HEK293 (cell line): ENCODE data around the gene IRS2.

ENCODE experiments used
- CTCF ChIA-PET: fragments of 350-600 bp; formaldehyde crosslinking; extraction: SDS; loops from one replicate; lab custom pipeline; 2021; ENCODE audit warnings: antibody characterized with exemption; lab: Yijun Ruan, JAX
- POLR2A ChIA-PET: fragments of 300-600 bp; formaldehyde crosslinking; extraction: SDS; loops from one replicate; lab custom pipeline; 2020; ENCODE audit warnings: antibody characterized with exemption, inconsistent platforms; lab: Yijun Ruan, JAX
- H3K27ac ChIP-seq: fragments of 200-500 bp; sonication (Bioruptor generic); 2 replicates; pipeline ENCODE4 v1.5.1; 2014; ENCODE audit warnings: low read depth, low read length, control low read depth, inconsistent platforms; ENCODE audit errors: extremely low read depth
- H3K36me3 ChIP-seq, 2 experiments: fragments of 200-500 bp in 1 of 2; sonication (Bioruptor generic) in 1 of 2; 1 replicate in 1 of 2; 2 replicates in 1 of 2; pipeline ENCODE4 v1.5.1; 2014 to 2017; ENCODE audit warnings: inconsistent platforms in 2 of 2, low read length in 2 of 2; ENCODE audit not compliant: control insufficient read depth in 2 of 2, insufficient read depth in 1 of 2
- H3K4me1 ChIP-seq: fragments of 200-500 bp; sonication (Bioruptor generic); 2 replicates; pipeline ENCODE4 v1.5.1; 2014; ENCODE audit warnings: mild to moderate bottlenecking, low read length, inconsistent platforms; ENCODE audit not compliant: control insufficient read depth, insufficient read depth
- H3K4me3 ChIP-seq: 2 replicates; pipeline ENCODE4 v1.5.1; 2011; ENCODE audit warnings: low read depth, mild to moderate bottlenecking, control low read depth, low read length, moderate library complexity
- H3K9me3 ChIP-seq: fragments of 200-500 bp; sonication (Bioruptor generic); 2 replicates; pipeline ENCODE4 v1.5.1; 2014; ENCODE audit warnings: low read depth, low read length, inconsistent platforms; ENCODE audit not compliant: control insufficient read depth, insufficient read depth
- ELK4 ChIP-seq: IDR thresholded peaks from 2 replicates; pipeline ENCODE4 v1.6.1; 2011; ENCODE audit warnings: mild to moderate bottlenecking, low read depth, low read length, borderline replicate concordance
- GFI1B ChIP-seq: fragments of 450-650 bp; formaldehyde crosslinking; IDR thresholded peaks from 2 replicates; pipeline ENCODE4 v1.5.1; 2016; ENCODE audit warnings: missing biosample characterization, missing genetic modification characterization
- PATZ1 ChIP-seq: fragments of 450-650 bp; formaldehyde crosslinking; IDR thresholded peaks from 2 replicates; pipeline ENCODE4 v1.5.1; 2016; ENCODE audit warnings: missing biosample characterization, missing genetic modification characterization
- PBX3 ChIP-seq: sonication (generic); formaldehyde crosslinking; IDR thresholded peaks from 2 replicates; pipeline ENCODE4 v1.8.1; 2022; ENCODE audit warnings: mild to moderate bottlenecking, moderate library complexity, missing genetic modification reagents
- ZBTB1 ChIP-seq: fragments of 450-650 bp; formaldehyde crosslinking; IDR thresholded peaks from 2 replicates; pipeline ENCODE4 v1.5.1; 2016; ENCODE audit warnings: missing biosample characterization, missing genetic modification characterization
- ZBTB7A ChIP-seq: fragments of 450-650 bp; formaldehyde crosslinking; IDR thresholded peaks from 2 replicates; pipeline ENCODE4 v1.5.1; 2016; ENCODE audit warnings: low read depth, missing biosample characterization, missing genetic modification characterization
- ZBTB8A ChIP-seq: fragments of 450-650 bp; formaldehyde crosslinking; IDR thresholded peaks from 2 replicates; pipeline ENCODE4 v1.5.1; 2016; ENCODE audit warnings: missing biosample characterization, missing genetic modification characterization
- ZNF10 ChIP-seq: fragments of 450-650 bp; formaldehyde crosslinking; IDR thresholded peaks from 2 replicates; pipeline ENCODE4 v1.5.1; 2017; ENCODE audit warnings: missing biosample characterization, missing genetic modification characterization
- ZNF138 ChIP-seq: fragments of 450-650 bp; formaldehyde crosslinking; IDR thresholded peaks from 2 replicates; pipeline ENCODE4 v1.5.1; 2016; ENCODE audit warnings: missing biosample characterization, missing genetic modification characterization, borderline replicate concordance
- ZNF157 ChIP-seq: fragments of 450-650 bp; formaldehyde crosslinking; IDR thresholded peaks from 2 replicates; pipeline ENCODE4 v1.5.1; 2016; ENCODE audit warnings: missing biosample characterization, missing genetic modification characterization
- ZNF221 ChIP-seq: fragments of 450-650 bp; formaldehyde crosslinking; IDR thresholded peaks from 2 replicates; pipeline ENCODE4 v1.5.1; 2017; ENCODE audit warnings: missing biosample characterization, missing genetic modification characterization, borderline replicate concordance
- ZNF274 ChIP-seq, 2 experiments: fragments of 200-500 bp in 1 of 2; fragments of 450-650 bp in 1 of 2; sonication (Bioruptor generic) in 1 of 2; formaldehyde crosslinking in 1 of 2; IDR thresholded peaks; 2 replicates each; pipeline versions ENCODE4 v1.5.1 to v1.6.1; 2014 to 2016; ENCODE audit warnings: borderline replicate concordance in 1 of 2, inconsistent platforms in 1 of 2, low read length in 1 of 2, missing biosample characterization in 1 of 2, missing genetic modification characterization in 1 of 2
- ZNF423 ChIP-seq: fragments of 450-650 bp; formaldehyde crosslinking; IDR thresholded peaks from 2 replicates; pipeline ENCODE4 v1.5.1; 2016; ENCODE audit warnings: missing biosample characterization, missing genetic modification characterization
- ZNF48 ChIP-seq: fragments of 450-650 bp; formaldehyde crosslinking; IDR thresholded peaks from 2 replicates; pipeline ENCODE4 v1.5.1; 2016; ENCODE audit warnings: missing biosample characterization, missing genetic modification characterization
- ZNF544 ChIP-seq: fragments of 450-650 bp; formaldehyde crosslinking; IDR thresholded peaks from 2 replicates; pipeline ENCODE4 v1.5.0; 2017; ENCODE audit warnings: missing biosample characterization, missing genetic modification characterization
- ZNF558 ChIP-seq: fragments of 450-650 bp; formaldehyde crosslinking; IDR thresholded peaks from 2 replicates; pipeline ENCODE4 v1.5.1; 2016; ENCODE audit warnings: missing biosample characterization, missing genetic modification characterization
- ZNF623 ChIP-seq: fragments of 450-650 bp; formaldehyde crosslinking; IDR thresholded peaks from 2 replicates; pipeline ENCODE4 v1.5.1; 2016; ENCODE audit warnings: missing biosample characterization, missing genetic modification characterization

The IRS2 gene

GRCh38 chr13:109737606-109738005, 48.8 kb downstream of the IRS2 start (continued):
- TF ChIP-seq PATZ1 (tag by site-specific recombination) (no peak), ZBTB7A (tag by site-specific recombination) (no peak), ZNF274 (IDR thresholded peaks at IDR 0.05; ENCODE audit: low read length) (no peak), ZNF274 (tag by site-specific recombination; IDR thresholded peaks at IDR 0.05; ENCODE audit: borderline replicate concordance) (no peak), PBX3 (CRISPR knock-in tag) (no peak), ZNF558 (tag by site-specific recombination) (no peak), ZNF48 (tag by site-specific recombination) (no peak), ZNF157 (tag by site-specific recombination) (no peak), ELK4 (no peak)

GRCh38 chr13:109737046-109737573, 49.3 kb downstream of the IRS2 start:
- Histone ChIP-seq H3K4me3 (no peak overlapping the region), H3K36me3 (no peaks in the 10 kb centered on the region), H3K4me1 (no peaks in the 10 kb centered on the region), H3K27ac (no peak overlapping the region), H3K9me3 (no peaks in the 10 kb centered on the region)
- no peak for TF ChIP-seq ZNF623 (tag by site-specific recombination)
- ChIA-PET CTCF (no interaction called here), POLR2A (no interaction called here)

- H3K4me3 ChIP-seq, result no peak overlapping the region
- no peak for TF ChIP-seq ZNF274 (IDR thresholded peaks at IDR 0.05; ENCODE audit: low read length)
- no peak for TF ChIP-seq ZNF274 (tag by site-specific recombination; IDR thresholded peaks at IDR 0.05; ENCODE audit: borderline replicate concordance)
- ChIA-PET CTCF (no interaction called here), POLR2A (no interaction called here)
- H3K27ac ChIP-seq, result no peak overlapping the region
- H3K9me3 ChIP-seq, result no peaks in the 10 kb centered on the region
- no peaks in the 10 kb centered on the region for H3K36me3 ChIP-seq
- no peaks in the 10 kb centered on the region for H3K4me1 ChIP-seq
Observed at GRCh38 chr13:109735436-109735966, 50.9 kb downstream of the IRS2 start.

- ChIA-PET CTCF (no interaction called here), POLR2A (no interaction called here)
- H3K36me3 ChIP-seq, result no peaks in the 10 kb centered on the region
- no peaks in the 10 kb centered on the region for H3K9me3 ChIP-seq
- H3K4me1 ChIP-seq, result no peaks in the 10 kb centered on the region
- TF ChIP-seq ZBTB1 (tag by site-specific recombination) (no peak), GFI1B (no peak), ZNF221 (tag by site-specific recombination) (no peak), ZNF138 (tag by site-specific recombination) (no peak), ZNF423 (tag by site-specific recombination) (no peak), ZNF10 (tag by site-specific recombination) (no peak), ZNF544 (tag by site-specific recombination) (no peak), ZBTB8A (tag by site-specific recombination) (no peak)
- H3K27ac ChIP-seq, result no peak overlapping the region
- H3K4me3 ChIP-seq, result no peak overlapping the region
Observed at GRCh38 chr13:109734002-109734785, 52.2 kb downstream of the IRS2 start.
